IMR-90 (cell line): Measurements from ENCODE around the gene HIVEP1. TPM values are rescaled to one million over a fixed set of nuclear protein-coding genes. Genes with fewer than 3 reads are reported as not detected.

Experiments
- ATAC-seq: fragments of 200-7000 bp; cut with Tn5 transposase; 2 replicates; pipeline ENCODE4 v1.9.1; 2020; ENCODE audit warnings: low read depth, mild to moderate bottlenecking, moderate library complexity
- BruUV-seq: library from RNA; stranded (reverse); fragments of 400-500 nt; replicated peaks from 2 replicates; lab custom pipeline; 2021; lab: Mats Ljungman, UMichigan
- CTCF ChIA-PET: fragments of 300-600 bp; formaldehyde crosslinking; extraction: SDS; loops from one replicate; lab custom pipeline; 2021; ENCODE audit warnings: antibody characterized with exemption; lab: Yijun Ruan, JAX
- POLR2A ChIA-PET: fragments of 300-600 bp; sonication (Branson Sonifier 250); formaldehyde crosslinking; loops from one replicate; lab custom pipeline; 2022; ENCODE audit warnings: antibody characterized with exemption; ENCODE audit not compliant: unreplicated experiment; lab: Charles Lee
- DNase-seq: peaks from one replicate; pipeline ENCODE4 v3.0.0; 2013
- H2AFZ ChIP-seq: replicated peaks from 2 replicates; pipeline ENCODE3; 2013; ENCODE audit warnings: low read length, mild to moderate bottlenecking; ENCODE audit not compliant: poor library complexity
- H2AK5ac ChIP-seq: 2 replicates; pipeline ENCODE4 v1.6.1; 2013; ENCODE audit warnings: low read depth, low read length, inconsistent platforms
- H2AK9ac ChIP-seq: replicated peaks from 2 replicates; pipeline ENCODE3; 2013; ENCODE audit warnings: mild to moderate bottlenecking, low read depth, low read length, moderate library complexity; ENCODE audit not compliant: poor library complexity
- H2BK120ac ChIP-seq: 2 replicates; pipeline ENCODE4 v1.6.1; 2013; ENCODE audit warnings: low read depth, low read length, inconsistent platforms
- H2BK15ac ChIP-seq: 3 replicates; pipeline ENCODE4 v1.6.1; 2013; ENCODE audit warnings: low read depth, low read length, inconsistent platforms
- H2BK20ac ChIP-seq: 2 replicates; pipeline ENCODE4 v1.6.1; 2013; ENCODE audit warnings: low read depth, mild to moderate bottlenecking, inconsistent platforms, low read length, moderate library complexity
- H2BK5ac ChIP-seq: 2 replicates; pipeline ENCODE4 v1.6.1; 2013; ENCODE audit warnings: mild to moderate bottlenecking, low read depth, low read length, inconsistent platforms; ENCODE audit not compliant: poor library complexity, severe bottlenecking
- H3K14ac ChIP-seq: replicated peaks from 2 replicates; pipeline ENCODE4 v1.6.1; 2013; ENCODE audit warnings: low read depth, low read length, inconsistent platforms
- H3K18ac ChIP-seq: 2 replicates; pipeline ENCODE4 v1.6.1; 2013; ENCODE audit warnings: low read depth, low read length, control low read depth
- H3K23ac ChIP-seq: 2 replicates; pipeline ENCODE4 v1.6.1; 2013; ENCODE audit warnings: low read depth, low read length, inconsistent platforms
- H3K27ac ChIP-seq: 2 replicates; pipeline ENCODE4 v1.5.1; 2013; ENCODE audit warnings: mild to moderate bottlenecking, control low read depth, low read length; ENCODE audit not compliant: insufficient read depth
- H3K27me3 ChIP-seq: 2 replicates; pipeline ENCODE4 v1.6.1; 2013; ENCODE audit warnings: low read length; ENCODE audit not compliant: control insufficient read depth, insufficient read depth
- H3K36me3 ChIP-seq: 2 replicates; pipeline ENCODE4 v1.6.1; 2013; ENCODE audit warnings: low read length, mixed read lengths; ENCODE audit not compliant: control insufficient read depth, insufficient read depth
- H3K4ac ChIP-seq: 2 replicates; pipeline ENCODE4 v1.6.1; 2013; ENCODE audit warnings: low read depth, low read length, inconsistent platforms
- H3K4me1 ChIP-seq: 2 replicates; pipeline ENCODE4 v1.6.1; 2013; ENCODE audit warnings: low read length, mixed read lengths; ENCODE audit not compliant: control insufficient read depth, insufficient read depth
- H3K4me2 ChIP-seq: 2 replicates; pipeline ENCODE4 v1.6.1; 2013; ENCODE audit warnings: low read depth, mild to moderate bottlenecking, control low read depth, low read length, moderate library complexity
- H3K4me3 ChIP-seq: 2 replicates; pipeline ENCODE4 v1.5.1; 2013; ENCODE audit warnings: low read depth, mild to moderate bottlenecking, control low read depth, low read length, moderate library complexity; ENCODE audit not compliant: insufficient read depth
- H3K56ac ChIP-seq: 2 replicates; pipeline ENCODE4 v1.6.1; 2013; ENCODE audit warnings: low read length, inconsistent platforms; ENCODE audit not compliant: insufficient read depth; ENCODE audit errors: extremely low read depth
- H3K79me1 ChIP-seq, 2 experiments: 2 replicates each; pipeline ENCODE4 v1.6.1; 2013; ENCODE audit warnings: low read length in 2 of 2, inconsistent platforms in 1 of 2, low read depth in 1 of 2
- H3K9ac ChIP-seq: 2 replicates; pipeline ENCODE4 v1.6.1; 2013; ENCODE audit warnings: low read depth, low read length, control low read depth
- H3K9me1 ChIP-seq: 2 replicates; pipeline ENCODE4 v1.6.1; 2013; ENCODE audit warnings: low read length, inconsistent platforms; ENCODE audit not compliant: insufficient read depth
- H3K9me3 ChIP-seq: 2 replicates; pipeline ENCODE4 v1.6.1; 2013; ENCODE audit warnings: low read length; ENCODE audit not compliant: control insufficient read depth, insufficient read depth
- H4K20me1 ChIP-seq: 2 replicates; pipeline ENCODE4 v1.6.1; 2013; ENCODE audit warnings: low read length, inconsistent platforms; ENCODE audit not compliant: insufficient read depth
- H4K5ac ChIP-seq: 2 replicates; pipeline ENCODE4 v1.6.1; 2013; ENCODE audit warnings: mild to moderate bottlenecking, low read depth, low read length, control low read depth
- H4K8ac ChIP-seq, 2 experiments: 2 replicates each; pipeline ENCODE4 v1.6.1; 2013; ENCODE audit warnings: low read depth in 2 of 2, low read length in 2 of 2, control low read depth in 1 of 2, inconsistent platforms in 1 of 2
- H4K91ac ChIP-seq: 2 replicates; pipeline ENCODE4 v1.6.1; 2013; ENCODE audit warnings: low read depth, low read length, inconsistent platforms; ENCODE audit not compliant: insufficient read depth
- CHD1 ChIP-seq: IDR thresholded peaks from 2 replicates; pipeline ENCODE4 v1.6.1; 2012; ENCODE audit warnings: low read depth, low read length, improper control_type of control experiment
- RFX5 ChIP-seq: IDR thresholded peaks from 2 replicates; pipeline ENCODE4 v1.8.0; 2012; ENCODE audit warnings: low read depth, mild to moderate bottlenecking, low read length, moderate library complexity
- WGBS, 2 experiments: methylation state at CpG; one replicate each; pipeline versions ENCODE4 v1.1.5 to v1.1.7; 2013; ENCODE audit warnings: missing lambda C conversion rate in 2 of 2; ENCODE audit not compliant: insufficient read length in 1 of 2; ENCODE audit errors: extremely low coverage in 2 of 2; 5-methylcytosine and 5-hydroxymethylcytosine counted together
- dilution Hi-C: fragments of 300-500 bp; cut with HindIII; formaldehyde crosslinking; loops from one replicate; pipeline ENCODE4 v1.14.3; 2018; ENCODE audit warnings: low sequenced_read_pairs; ENCODE audit not compliant: unreplicated experiment
- in situ Hi-C: fragments of 300-500 bp; cut with MboI; formaldehyde crosslinking; loops from 3 replicates; pipeline ENCODE4 v1.14.3; 2019; ENCODE audit warnings: low sequenced_read_pairs, inconsistent platforms, mixed read lengths
- intact Hi-C: fragments of 100-400 bp; cut with micrococcal nuclease; formaldehyde crosslinking; loops from 2 replicates; pipeline ENCODE4 v1.10.0; 2022
- polyA plus RNA-seq, 3 experiments: library from polyadenylated mRNA; depleted of rRNA; stranded (reverse); fragments of >200 nt; gene quantifications; 2 replicates each; pipeline ENCODE4 v1.2.3, GENCODE V29; 2012; ENCODE audit warnings: low replicate concordance in 1 of 3
- total RNA-seq: library from RNA; depleted of rRNA; stranded (reverse); fragments of >200 nt; gene quantifications from 2 replicates; pipeline ENCODE4 v1.2.3, GENCODE V29; 2012
- TF ChIP-seq, protein P1 (sequence below): fragments of 150-350 bp; IDR thresholded peaks from 2 replicates; pipeline ENCODE4 v1.6.1; 2016; ENCODE audit warnings: low read depth, mild to moderate bottlenecking, low read length, moderate library complexity, borderline replicate concordance

HIVEP1 gene
- total and polyA plus RNA-seq, 2 of the 4 experiments (the other 2 are of a cell fraction), result 13.0 to 17.2 TPM

DNA sequence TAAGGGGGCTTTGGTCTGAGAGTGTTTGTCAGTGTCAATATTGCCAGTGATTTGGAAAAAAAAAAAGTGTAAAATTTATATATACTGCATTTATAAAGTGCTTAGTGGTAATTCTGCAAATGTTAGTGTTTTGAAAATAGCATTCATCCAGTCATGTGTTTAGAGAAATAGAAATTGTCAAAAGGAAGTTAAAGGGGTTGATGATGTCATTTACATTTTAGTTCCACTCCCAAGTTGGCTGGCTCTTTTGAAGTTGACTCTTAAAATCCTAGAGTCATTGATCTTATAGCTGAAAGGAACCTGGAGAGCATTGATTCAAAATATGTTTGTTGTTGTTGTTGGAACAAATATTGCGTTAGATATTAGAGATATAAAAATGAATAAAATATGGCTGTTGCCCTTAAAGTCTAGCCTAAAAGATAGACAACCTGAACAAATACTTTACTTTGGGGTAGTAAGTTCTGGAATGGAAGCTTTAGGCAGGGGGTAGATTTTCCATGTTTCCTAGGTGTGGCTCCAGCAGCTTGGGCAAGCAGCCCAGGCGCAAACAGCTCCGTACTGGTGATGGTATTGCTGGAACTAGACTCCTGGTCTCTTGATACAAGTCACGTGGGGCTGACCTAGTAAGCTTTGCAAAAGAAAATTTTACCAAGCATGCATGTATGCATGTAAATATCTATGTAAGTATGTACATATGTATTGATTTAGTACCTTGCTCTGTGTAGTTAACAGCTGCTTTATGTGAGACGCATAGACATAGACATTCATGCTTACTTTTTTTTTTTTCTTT, 46.3 kb downstream of the HIVEP1 start:
- Histone ChIP-seq H3K4me1 (peaks cover 4% of the 10 kb centered on the region), H2BK5ac (no peak overlapping the region), H3K56ac (no peak overlapping the region), H3K4me2 (no peak overlapping the region), H3K79me1 (peaks cover 4 to 50% of the 10 kb centered on the region in 2 experiments; a peak in 3 of 4 replicates), H2BK15ac (no peak overlapping the region), H3K4me3 (no peak overlapping the region), H3K14ac (no peak overlapping the region), H2BK20ac (no peak overlapping the region), H3K18ac (no peak overlapping the region), H3K27me3 (no peaks in the 10 kb centered on the region), H3K27ac (no peak overlapping the region), H4K91ac (no peak overlapping the region), H3K9me3 (no peaks in the 10 kb centered on the region), H3K9me1 (peaks cover 4% of the 10 kb centered on the region), H4K5ac (no peak overlapping the region), H4K8ac (no peak overlapping the region), H3K36me3 (no peaks in the 10 kb centered on the region), H2AK9ac (no peak overlapping the region), H3K4ac (no peak overlapping the region), H3K23ac (no peak overlapping the region), H2AFZ (no peak overlapping the region), H4K20me1 (peaks cover 4% of the 10 kb centered on the region; the same call in 1 of the 2 replicates), H2AK5ac (no peak overlapping the region), H2BK120ac (no peak overlapping the region), H3K9ac (no peak overlapping the region)
- intact Hi-C loops (no loop called here), in situ Hi-C loops (no loop called here), dilution Hi-C loops (no loop called here)
- ChIA-PET CTCF (interaction anchor here (1.8 kb wide), 1 partner anchor 17 kb away, joined by 4 read pairs; no protein-coding TSS in a partner anchor), POLR2A (no interaction called here)
- DNase-seq (no peak), ATAC-seq (no peak)
- TF ChIP-seq CHD1 (no peak), RFX5 (no peak)
- TF ChIP-seq, protein P1, sequence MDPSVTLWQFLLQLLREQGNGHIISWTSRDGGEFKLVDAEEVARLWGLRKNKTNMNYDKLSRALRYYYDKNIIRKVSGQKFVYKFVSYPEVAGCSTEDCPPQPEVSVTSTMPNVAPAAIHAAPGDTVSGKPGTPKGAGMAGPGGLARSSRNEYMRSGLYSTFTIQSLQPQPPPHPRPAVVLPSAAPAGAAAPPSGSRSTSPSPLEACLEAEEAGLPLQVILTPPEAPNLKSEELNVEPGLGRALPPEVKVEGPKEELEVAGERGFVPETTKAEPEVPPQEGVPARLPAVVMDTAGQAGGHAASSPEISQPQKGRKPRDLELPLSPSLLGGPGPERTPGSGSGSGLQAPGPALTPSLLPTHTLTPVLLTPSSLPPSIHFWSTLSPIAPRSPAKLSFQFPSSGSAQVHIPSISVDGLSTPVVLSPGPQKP, result no peak
- 86% methylated on average over 1 of the region's 5 CpGs; no CpG with 5 or more reads in 1 of the 2 experiments for WGBS, 2 experiments
- BruUV-seq, result no TSS peak
